Occipital lobe (tissue), 2 donors: ENCODE data around the gene TBC1D9B. TPM values are rescaled to one million over a fixed set of nuclear protein-coding genes. Genes with fewer than 3 reads are reported as not detected.

Source experiments
- DNase-seq: peaks from one replicate; lab custom pipeline; 2025; lab: John Stamatoyannopoulos, UW
- total RNA-seq: library from RNA; depleted of rRNA; stranded (reverse); fragments of >200 nt; gene quantifications from one replicate; pipeline ENCODE4 v1.2.3, GENCODE V29; 2014

Gene TBC1D9B
- total RNA-seq, 1 donor from 2014 or later = 23.9 TPM

GRCh38 chr5:179908528-179908927 is 831 bp upstream of the TBC1D9B start:
- DNase-seq = no peak

- DNase-seq = peak; percentile 23
These were observed 722 bp downstream of the TBC1D9B start for GRCh38 chr5:179906795-179907555.

- no peak for DNase-seq
These were observed 1.4 kb downstream of the TBC1D9B start for GRCh38 chr5:179906294-179906794.

DNA sequence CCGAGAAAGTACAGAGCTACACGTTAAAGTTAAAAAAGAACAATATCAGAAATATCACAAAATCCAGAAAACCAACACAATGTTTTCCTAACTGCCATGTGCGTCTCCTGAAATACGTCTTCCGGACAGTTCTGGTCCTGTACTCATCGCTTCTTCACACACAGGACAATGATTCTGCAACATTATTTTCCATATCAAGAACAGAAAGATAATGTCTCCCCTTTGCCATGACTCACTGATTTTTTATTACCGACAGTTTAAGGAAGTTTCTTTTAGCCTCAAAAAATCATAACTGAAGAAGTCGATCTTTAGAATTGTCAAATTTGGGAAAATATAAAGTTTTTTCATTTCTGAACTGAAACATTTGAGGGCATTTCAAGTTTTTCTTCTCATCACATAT is 2.5 kb downstream of the TBC1D9B start:
- DNase-seq = no peak

- no peak for DNase-seq
These were observed 3.1 kb downstream of the TBC1D9B start for GRCh38 chr5:179904463-179905160.

GRCh38 chr5:179902763-179903158 is 4.9 kb downstream of the TBC1D9B start:
- no peak for DNase-seq

DNA sequence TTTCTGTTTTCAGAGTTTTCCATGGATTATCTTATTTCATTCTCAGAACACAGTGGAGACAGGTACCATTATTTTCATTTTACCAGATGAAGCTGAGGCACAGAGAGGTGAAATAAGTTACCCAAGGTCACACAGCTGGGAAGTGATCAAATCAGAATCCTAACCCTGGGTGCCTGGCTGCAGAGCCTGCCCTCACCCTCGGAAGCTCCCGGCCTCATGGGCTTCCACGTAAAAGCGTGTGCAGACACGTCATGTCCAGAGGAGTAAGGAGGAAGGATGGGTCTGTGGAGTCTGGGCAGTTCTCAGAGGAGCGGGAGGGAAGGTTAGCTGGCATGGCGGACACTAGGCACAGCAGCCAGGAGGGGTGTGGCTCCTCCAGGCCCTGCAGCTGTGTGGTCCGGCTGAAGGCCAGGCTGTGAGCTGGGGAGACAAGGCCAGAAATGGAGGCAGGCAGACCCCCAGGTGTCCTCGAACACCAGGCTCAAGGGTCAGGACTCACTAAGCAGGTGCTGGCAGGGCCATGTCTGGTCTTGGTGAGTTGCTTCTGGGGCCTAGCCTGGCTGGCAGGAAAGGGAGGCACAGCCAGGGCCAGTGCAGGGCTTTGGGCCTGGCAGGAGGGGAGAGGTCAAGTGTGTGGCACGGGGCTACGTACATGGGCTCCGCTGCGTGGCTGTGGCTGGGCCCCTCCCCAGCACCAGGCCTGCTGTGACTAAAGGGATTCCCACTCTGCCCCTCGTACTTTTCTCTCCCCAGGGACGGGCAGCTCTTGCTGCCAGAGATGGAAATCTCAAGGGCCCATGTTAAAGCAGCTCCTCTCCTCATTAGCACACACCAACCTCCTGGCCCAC is 5.6 kb downstream of the TBC1D9B start:
- DNase-seq = no peak

GRCh38 chr5:179901462-179901861 is 6.2 kb downstream of the TBC1D9B start:
- DNase-seq = peak; percentile 38

- no peak for DNase-seq
These were observed 7.0 kb downstream of the TBC1D9B start for GRCh38 chr5:179900711-179901110.

GRCh38 chr5:179900206-179900605 is 7.5 kb downstream of the TBC1D9B start:
- DNase-seq = no peak

GRCh38 chr5:179895861-179896260 is 11.8 kb downstream of the TBC1D9B start:
- no peak for DNase-seq

DNA sequence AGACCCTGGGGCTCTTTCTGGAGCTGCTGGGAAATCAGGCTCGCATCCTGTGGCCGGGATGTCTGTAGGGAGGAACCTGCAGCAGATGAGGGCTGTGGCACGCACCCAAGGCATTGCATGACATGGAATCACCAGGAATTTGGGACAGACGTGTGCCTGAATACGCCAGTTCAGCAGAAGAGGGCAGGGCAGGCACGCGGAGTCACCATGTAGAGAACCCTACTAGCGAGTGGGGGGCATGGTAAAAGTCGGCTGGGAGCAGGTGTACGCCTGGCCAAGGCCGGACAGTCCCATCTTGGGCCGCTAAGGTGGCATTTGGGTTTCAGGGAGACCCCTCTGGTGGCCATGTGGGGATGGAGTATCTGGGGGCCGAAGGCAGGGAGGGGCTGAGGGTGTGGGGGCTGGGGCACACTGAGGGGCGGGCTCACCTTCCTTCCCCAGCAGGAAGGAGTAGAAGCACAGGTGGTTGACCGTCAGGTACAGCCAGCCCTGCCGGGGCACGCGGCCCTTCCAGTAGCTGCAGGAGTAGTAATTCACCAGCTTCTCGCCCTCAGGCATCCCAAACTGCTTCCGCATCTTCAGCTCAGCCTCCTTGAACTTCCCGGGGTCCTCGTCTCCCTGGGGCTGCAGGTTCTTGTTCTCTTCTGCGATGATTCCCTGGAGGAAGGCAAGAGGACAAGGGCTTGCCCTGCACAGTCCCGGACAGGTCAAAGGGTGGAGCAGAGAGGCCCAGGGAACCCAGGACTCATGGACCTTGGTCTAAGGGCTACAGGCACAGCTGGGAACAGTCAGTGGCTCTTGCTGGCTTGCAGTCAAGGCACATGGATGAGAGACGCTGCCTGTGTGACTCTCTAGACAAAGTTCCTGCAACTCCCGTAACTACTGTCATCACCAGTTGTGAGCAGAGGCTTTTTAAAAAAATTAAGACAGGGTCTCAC is 13.5 kb downstream of the TBC1D9B start:
- DNase-seq = no peak

- DNase-seq = no peak
These were observed 14.4 kb downstream of the TBC1D9B start for GRCh38 chr5:179893076-179893957.

GRCh38 chr5:179892255-179892654 is 15.4 kb downstream of the TBC1D9B start:
- no peak for DNase-seq

GRCh38 chr5:179890751-179891682 is 16.7 kb downstream of the TBC1D9B start:
- no peak for DNase-seq

DNA sequence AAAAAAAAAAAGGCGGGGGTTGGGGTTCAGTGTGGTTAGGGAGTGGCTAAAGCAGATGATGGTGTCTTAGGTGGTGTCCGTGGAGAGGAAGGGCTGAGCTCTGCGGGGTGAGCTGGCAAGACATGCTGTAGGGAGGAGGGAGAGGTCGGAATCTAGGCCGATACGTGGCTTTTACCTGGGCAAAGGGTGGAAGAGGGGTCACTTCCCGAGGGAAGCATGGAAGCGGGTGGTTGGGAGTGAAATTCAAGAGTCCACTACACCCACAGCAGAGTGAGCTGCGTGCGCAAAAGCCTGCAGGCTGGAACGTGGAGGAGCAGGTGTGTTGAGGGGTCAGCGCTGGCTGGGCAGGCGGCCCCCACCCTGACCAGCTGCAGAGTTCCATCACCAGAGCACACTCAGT is 17.8 kb downstream of the TBC1D9B start:
- no peak for DNase-seq

DNA sequence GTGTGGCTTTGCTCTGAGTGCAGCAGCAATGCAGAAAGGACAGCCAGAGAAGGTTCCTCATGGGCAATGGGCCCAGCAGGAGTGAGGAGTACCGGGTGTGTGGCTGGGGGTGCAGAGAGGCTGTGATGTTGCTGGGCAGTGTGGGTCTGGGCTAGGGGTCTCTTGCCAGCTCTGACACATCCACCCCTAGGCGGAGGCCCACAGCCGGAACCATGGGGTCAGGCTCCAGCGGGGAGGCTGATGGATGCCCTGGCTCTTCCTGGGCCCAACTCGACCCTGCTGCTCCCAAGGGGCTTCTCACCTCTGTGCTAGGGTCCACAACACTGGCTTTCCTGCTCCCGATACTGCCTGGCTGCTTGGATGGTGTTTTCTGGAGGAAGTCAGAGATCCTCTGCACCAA is 19.9 kb downstream of the TBC1D9B start:
- no peak for DNase-seq

GRCh38 chr5:179887095-179887494 is 20.6 kb downstream of the TBC1D9B start:
- DNase-seq = no peak
